Measurements from ENCODE around the gene SPOCD1. TPM values are rescaled to one million over a fixed set of nuclear protein-coding genes. Genes with fewer than 3 reads are reported as not detected.
A peak's percentile ranks its signal among the peaks of the same experiment; 100 is the strongest.
"Not testable (repeated sequence)": the region's sequence is repeated elsewhere in the genome, so short reads cannot be mapped to it uniquely, and the experiment has no call there.

SPOCD1 gene
- polyA plus RNA-seq, 5 donors, result 0.29 to 1.1 (median 0.45) TPM

- DNase-seq, result no peak
Observed at GRCh38 chr1:31830065-31830464, 14.2 kb upstream of the SPOCD1 start.

- no peak for DNase-seq
Observed at GRCh38 chr1:31828926-31829690, 13.3 kb upstream of the SPOCD1 start.

GRCh38 chr1:31828341-31828740 lies 12.5 kb upstream of the SPOCD1 start:
- DNase-seq, result no peak

GRCh38 chr1:31823780-31824179 lies 8.0 kb upstream of the SPOCD1 start:
- no peak for DNase-seq

- DNase-seq, result peak; percentile 67 to 76
Observed at GRCh38 chr1:31822766-31823165, 6.9 kb upstream of the SPOCD1 start.

- DNase-seq, result not testable (repeated sequence)
Observed at GRCh38 chr1:31820196-31820595, 4.4 kb upstream of the SPOCD1 start.

- no peak for DNase-seq
Observed at GRCh38 chr1:31818206-31818605, 2.4 kb upstream of the SPOCD1 start.

GRCh38 chr1:31816947-31817346 lies 1.1 kb upstream of the SPOCD1 start:
- DNase-seq, result not testable (repeated sequence)

- DNase-seq, result not testable (repeated sequence)
Observed at GRCh38 chr1:31816501-31816900, 679 bp upstream of the SPOCD1 start.

- DNase-seq, result no peak
Observed at GRCh38 chr1:31815307-31815645, 546 bp downstream of the SPOCD1 start.

GRCh38 chr1:31814631-31815306 lies 1.1 kb downstream of the SPOCD1 start:
- DNase-seq, result no peak

- no peak for DNase-seq
Observed at GRCh38 chr1:31814041-31814511, 1.7 kb downstream of the SPOCD1 start.

- DNase-seq, result no peak
Observed at GRCh38 chr1:31812158-31812829, 3.5 kb downstream of the SPOCD1 start.

GRCh38 chr1:31811605-31812004 lies 4.2 kb downstream of the SPOCD1 start:
- peak; percentile 25 to 37 for DNase-seq

- DNase-seq, result no peak
Observed at GRCh38 chr1:31809698-31810097, 6.1 kb downstream of the SPOCD1 start.

- no peak for DNase-seq
Observed at GRCh38 chr1:31807273-31808048, 8.4 kb downstream of the SPOCD1 start.

- DNase-seq, result no peak
Observed at GRCh38 chr1:31805318-31805717, 10.5 kb downstream of the SPOCD1 start.

GRCh38 chr1:31804098-31804497 lies 11.7 kb downstream of the SPOCD1 start:
- DNase-seq, result no peak

GRCh38 chr1:31803610-31804009 lies 12.2 kb downstream of the SPOCD1 start:
- DNase-seq, result no peak

- DNase-seq, result no peak
Observed at GRCh38 chr1:31802190-31803150, 13.4 kb downstream of the SPOCD1 start.

- no peak for DNase-seq
Observed at GRCh38 chr1:31801458-31801857, 14.4 kb downstream of the SPOCD1 start.
